ENCODE measurements around the gene LY6G5B.

LY6G5B gene

DNA sequence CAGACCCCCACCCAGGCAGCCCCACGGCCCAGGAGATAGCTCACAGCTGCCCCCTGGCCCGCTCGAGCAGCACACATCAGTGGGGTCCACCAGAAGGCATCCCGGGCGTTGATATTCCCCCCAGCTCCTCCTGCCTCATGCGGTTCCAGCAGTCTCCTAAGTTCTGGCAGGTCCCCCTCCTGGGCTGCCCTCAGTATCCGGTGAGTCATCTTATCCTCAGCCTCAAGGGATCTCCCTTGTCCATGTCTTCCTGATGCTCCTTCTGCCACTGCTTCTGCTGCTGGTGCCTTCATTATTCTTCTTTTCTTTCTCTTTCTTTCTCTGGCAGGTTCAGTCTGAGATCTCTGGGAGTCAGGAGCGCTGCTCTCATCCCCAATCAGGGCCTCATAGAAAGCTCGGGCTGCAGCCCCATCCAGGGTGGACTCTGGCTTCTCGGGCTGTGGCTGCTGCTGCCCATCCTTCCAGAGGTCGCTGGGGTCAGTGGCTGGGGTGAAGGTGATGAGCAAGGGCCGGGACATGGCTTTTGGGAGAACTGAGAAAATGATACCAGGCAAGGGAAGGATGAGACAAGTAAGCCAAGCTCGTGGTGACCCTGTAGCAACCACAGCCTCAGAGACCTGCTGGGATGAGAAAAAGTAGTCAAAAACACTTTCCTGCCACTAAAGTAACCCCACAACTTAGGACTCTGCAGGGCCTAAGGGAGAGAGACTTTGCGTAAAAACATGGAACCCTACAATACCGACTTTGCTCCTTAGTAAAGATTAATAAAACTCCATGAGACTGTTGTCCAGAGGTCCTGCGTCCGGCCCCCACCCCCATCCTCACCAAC lies 5.6 kb upstream of the LY6G5B start:
- no peak for DNase-seq

DNA sequence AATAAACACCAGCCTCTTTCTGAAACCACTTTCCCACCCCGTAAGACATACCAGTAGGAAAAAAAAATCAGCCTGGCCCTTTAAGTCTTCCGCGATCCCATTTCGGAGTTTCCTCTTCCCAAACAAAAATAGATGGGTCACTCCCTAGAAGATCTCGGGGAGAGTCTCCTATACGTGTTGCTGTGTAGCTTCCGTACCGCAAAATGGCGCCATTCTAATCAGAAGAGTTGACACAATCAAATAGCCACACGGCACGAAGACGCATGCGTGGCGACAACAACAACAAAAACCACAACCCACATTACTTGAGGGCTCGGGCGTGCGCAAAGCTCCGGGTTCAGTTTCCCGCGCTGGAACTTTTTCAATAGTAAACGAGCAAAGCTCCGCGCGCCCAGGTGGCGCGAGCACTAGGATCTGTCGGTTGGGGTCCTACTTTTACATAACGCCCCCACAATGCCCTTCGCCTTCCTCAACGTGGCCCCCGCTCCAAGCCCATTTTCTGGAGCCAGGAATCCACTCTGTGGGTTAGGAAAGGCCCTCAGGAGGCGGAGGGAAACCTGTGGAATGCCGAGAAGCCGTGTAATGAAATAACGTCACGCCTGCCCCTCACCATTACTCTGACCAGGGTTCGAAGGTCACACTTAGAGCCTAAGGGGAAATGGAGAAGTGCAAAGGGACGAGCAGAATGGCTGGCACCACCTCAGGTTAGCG lies 4.8 kb upstream of the LY6G5B start, which contains the start of gene GPANK1:
GPANK1 (minus strand) TSS at position 208 of the 711 bp plus-strand sequence. CDS start 519 bp downstream, outside the sequence.
- DNase-seq, result peak; percentile 89

DNA sequence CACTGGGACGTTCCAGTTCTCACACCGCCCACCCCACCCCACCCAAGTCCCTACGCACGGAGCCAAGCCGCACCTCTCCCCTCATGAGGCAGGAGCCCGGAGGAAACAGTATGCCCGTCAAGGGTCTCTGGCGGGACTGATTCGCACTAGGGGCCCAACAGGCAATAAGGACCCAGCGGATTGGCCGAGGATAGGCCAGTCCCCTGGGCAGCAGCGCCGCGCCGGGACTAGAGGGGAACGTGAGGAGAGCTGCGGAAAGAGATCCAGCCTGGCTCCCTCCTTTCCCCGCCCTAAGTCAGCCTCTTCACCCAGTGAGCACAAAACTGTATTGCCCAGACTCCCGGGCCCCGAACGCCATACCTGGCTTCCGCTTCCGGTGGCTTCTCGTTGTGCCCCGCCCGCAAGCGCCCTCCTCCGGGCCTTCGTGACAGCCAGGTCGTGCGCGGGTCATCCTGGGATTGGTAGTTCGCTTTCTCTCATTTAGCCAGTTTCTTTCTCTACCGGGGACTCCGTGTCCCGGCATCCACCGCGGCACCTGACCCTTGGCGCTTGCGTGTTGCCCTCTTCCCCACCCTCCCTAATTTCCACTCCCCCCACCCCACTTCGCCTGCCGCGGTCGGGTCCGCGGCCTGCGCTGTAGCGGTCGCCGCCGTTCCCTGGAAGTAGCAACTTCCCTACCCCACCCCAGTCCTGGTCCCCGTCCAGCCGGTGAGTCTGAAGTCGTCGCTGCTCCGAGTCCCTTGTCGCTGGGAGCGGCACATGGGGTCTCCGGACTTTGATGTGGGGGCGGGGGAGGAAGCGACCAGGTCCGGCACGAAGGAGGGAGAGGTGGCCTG lies 4.1 kb upstream of the LY6G5B start, which contains the start of gene CSNK2B:
CSNK2B (plus strand) TSS at position 580 of the 836 bp plus-strand sequence. CDS start 752 bp downstream, outside the sequence.
- peak; percentile 98 for DNase-seq

DNA sequence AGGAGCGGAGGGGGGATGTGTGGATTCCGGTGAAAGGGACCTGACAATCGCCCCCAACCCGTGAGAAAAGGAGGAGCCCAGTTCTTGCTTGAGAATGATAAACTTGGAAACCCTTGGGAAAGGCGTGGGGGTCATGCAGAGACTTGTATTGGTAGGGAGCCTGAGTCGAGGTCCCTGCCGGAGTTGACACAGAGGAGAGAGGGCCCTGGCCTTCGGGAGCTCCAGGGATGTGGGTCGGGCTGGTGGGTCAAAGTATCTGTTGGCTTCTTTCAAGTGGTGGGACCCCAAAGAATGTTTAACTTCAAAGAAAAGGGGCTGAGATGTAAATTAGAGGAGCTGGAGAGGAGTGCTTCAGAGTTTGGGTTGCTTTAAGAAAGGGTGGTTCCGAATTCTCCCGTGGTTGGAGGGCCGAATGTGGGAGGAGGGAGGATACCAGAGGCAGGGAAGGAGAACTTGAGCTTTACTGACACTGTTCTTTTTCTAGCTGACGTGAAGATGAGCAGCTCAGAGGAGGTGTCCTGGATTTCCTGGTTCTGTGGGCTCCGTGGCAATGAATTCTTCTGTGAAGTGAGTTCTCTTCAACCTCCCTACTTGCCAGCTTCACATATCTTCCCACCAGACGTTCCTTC lies 3.3 kb upstream of the LY6G5B start:
- no peak for DNase-seq

DNA sequence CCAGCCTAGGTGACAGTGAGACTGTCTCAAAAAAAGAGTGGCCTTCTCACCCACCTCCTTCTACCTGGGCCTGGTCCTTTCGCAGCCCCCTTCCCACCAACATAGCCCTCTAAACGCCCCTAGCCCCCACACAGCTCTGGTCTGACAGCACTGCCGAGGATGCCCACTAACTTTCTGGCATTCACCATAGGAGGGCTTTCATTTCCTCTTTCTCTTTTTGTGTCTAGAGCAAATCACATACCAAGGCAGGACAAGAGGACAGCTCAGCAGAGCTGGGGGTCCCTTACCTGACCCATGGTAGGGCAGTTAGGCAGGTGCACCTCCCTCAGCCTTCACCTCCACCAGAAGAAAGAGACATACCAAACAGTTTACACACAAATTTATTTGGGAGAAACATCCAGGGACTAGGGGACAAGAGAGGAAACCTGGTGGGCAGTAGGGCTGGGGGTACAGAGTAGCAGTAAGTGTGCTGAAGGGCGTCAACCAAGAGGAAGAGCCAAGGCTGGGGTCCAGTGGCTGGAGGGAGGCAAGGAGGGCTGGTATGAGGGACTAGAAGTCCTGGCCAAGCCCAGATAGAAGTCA lies 6.6 kb downstream of the LY6G5B start:
- DNase-seq, result no peak

DNA sequence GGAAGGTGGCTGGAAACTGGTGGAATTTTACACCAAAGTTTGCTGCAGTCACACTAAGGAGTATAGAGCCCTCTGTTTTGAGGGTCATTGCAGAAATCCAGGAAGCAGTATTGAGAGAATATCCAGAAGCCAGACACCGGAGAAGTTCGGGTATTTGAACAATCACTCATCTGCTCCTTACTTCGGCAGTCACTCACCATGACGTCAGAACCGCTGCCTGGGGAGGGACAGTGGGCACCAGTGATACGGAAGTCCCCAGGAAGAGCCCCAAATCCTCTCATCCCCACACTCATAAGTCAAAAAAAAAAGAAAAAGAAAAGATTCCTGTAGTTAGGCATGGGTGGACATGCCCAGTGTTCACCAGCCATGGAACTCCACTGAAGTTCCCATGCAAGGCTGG lies 7.1 kb downstream of the LY6G5B start:
- no peak for DNase-seq

DNA sequence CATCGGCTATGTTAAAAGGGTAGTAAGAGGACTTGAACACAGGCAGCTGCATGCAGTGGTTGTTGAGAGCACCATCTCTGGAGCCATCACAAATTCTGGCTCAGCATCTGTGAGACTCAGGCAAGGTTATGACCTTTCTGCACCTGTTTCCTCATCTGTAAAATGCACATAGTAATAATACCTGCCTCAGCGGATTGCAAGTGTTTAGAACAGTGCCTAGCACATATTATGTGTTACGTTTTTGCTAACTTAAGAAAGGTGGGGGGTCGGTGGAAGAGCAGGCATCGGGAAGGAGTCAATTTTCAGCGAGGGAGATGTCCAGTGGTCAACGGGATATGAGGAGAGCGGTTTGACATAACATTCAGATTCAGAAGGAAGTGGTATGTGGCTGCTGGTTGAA lies 8.2 kb downstream of the LY6G5B start:
- DNase-seq, result no peak

DNA sequence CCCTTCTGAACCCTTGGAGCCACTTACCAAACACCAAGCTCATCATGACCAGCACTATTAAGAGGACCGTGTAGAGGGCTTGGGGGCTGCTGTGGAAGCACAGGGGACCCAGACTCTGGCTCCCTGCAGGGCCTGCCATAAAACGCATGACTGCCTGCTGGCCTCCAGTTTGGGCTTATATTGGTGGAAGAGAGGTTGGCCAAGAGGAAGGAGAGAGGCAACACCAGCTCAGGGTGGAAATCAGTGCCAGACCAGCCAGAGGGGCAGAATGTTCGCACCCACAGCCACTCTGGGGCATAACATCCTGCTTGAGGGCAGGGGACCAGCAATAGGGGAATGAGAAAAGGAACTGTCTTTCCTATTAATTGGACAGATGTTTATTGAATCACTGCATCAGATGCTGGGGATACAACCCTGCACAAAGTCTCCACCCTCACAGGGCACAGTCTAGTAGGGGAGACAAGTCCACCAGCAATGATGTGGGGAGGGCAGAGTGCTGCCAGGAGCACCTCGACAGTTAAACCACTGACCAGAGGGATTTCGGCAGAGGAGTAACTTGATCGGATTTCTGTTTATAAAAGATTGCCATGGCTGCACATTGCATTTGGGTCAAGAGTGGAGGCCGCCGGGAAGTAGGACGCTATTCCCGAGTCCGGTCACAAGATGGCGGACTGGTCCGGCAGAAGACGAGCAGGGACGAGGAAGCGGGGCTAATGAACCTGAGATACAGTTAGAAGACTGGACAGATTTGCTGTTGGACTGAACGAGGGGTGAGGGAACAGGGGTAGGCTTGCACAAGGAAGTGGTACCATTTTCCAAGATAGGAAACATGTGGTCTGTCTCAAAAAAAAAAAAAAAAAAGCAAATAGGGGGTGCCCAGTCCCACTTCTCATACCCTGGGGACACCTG lies 10.7 kb downstream of the LY6G5B start, which contains the start of gene LY6G5C:
LY6G5C (minus strand) TSS at position 842 of the 909 bp plus-strand sequence; CDS start at position 148, 694 bp downstream.
- peak; percentile 83 for DNase-seq

DNA sequence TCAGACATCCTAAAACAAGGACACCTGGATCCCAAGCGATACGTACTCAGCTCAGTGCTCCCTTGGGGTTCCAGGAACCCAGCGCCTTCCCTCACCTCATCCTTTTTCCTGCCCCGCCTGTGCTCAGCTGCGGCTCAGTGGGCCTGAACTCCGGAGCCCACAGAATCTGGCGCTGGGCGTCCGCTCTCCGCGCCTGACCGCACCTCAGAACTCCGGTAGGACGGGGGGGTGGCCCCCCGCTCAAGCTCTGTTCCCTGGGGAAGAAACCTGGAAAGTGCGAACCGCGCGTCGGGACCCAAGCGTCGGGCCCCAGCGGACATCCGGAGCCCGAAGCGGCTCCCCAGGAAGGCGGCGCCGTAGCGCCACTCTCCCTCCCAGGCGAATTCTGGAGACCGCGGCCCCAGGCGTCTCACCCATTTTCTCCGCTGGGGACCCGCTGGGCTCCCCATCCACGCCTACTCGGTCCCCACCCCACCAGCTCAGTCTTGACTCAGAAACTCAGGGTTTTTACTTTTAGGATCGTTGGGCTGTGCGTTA lies 11.4 kb downstream of the LY6G5B start:
- peak; percentile 48 for DNase-seq

DNA sequence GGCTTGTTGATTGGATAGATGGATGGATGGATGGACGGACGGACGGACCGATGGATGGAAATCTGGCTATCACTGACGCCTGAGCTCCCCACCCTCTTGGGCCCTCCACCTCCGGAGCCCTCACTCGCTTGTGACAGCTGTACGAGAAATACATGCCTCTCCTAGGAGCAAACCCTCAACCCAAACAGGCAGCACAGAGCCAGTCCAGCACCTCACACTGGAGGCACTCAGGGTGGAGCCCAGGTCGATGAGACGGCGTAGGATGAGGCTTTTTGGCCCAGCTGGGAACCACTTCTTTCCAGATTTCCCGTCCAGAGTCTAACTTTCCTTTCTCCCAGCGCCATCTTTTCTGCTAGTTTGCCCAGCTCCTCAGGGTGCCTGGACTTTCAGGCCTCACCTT lies 13.8 kb downstream of the LY6G5B start:
- peak; percentile 44 for DNase-seq

DNA sequence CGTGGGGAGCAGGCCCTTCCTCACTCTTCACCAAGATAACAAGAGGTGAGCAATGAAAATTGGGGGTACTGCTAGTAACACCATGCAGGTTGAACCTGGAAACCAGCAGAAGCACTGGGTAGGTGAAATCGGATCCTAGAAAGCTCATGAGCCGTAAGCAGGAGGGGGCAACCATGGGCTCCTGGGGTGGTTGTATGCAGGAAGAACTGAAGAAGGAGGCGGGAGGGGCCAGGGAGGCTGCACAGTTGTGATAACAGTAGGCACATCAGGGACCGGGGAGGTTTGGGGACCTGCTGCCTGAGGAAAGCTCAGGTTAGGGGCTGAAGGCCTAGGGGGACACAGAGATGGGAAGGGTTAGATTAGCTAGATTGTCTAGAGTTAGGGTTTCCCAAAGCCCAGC lies 16.7 kb downstream of the LY6G5B start:
- no peak for DNase-seq

DNA sequence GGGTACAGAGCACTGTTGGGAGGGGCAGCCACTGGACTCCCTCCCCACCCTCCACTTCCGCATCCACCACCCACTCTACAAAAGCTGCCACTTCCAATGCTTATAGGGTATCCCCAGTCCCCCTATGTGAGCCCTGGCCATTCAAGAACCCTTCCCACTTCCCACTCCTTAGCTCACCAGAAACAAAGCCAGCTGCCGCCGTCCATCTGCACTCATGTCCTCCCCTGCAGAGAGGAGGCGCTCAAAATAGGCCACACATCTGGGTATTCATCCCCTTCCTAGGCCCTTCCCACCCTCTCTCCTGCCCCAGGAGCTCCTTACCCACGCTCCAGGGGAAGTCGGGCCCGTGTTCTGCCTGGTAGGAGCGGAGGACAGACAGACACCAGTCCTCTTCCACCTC lies 17.5 kb downstream of the LY6G5B start:
- DNase-seq, result no peak

DNA sequence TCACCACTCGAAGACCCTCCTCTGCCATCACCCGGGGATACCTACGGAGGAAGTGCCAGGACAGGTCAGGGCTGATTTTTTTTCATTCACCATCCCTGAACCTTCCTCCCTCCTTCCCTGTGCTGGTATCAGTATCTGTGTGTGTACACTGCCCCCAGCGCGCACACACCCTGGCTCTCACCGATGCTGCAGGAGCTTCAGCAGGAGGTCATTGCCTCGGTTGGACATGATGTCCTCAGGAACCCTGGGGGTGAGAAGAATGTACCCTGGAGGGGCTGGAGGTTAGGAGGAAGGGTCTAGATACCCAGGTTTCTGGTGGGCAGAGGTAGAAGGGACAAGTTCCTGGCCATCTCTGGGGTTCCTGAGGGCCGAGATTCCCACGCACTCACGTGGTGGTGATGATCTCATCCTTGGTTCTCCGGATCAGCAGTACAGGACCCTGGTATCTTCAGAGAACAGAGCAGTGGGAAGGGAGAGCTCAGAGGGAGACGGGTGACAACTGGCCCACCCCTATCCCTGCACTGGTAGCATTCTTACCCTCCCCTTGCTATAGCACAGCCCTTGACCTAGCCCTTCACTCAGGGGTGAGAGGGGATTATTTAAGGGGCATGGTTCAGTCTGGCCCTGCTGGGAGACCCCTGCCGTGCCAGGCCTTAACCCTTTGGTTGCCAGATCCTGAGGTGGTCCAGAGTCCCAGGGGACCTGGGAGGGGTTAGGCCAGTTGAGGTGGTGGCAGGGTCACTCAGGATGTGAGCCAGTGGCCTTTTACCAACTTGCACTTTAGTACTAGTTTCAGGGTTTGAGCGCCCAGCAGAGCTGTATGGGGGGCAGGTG lies 18.3 kb downstream of the LY6G5B start:
- no peak for DNase-seq

DNA sequence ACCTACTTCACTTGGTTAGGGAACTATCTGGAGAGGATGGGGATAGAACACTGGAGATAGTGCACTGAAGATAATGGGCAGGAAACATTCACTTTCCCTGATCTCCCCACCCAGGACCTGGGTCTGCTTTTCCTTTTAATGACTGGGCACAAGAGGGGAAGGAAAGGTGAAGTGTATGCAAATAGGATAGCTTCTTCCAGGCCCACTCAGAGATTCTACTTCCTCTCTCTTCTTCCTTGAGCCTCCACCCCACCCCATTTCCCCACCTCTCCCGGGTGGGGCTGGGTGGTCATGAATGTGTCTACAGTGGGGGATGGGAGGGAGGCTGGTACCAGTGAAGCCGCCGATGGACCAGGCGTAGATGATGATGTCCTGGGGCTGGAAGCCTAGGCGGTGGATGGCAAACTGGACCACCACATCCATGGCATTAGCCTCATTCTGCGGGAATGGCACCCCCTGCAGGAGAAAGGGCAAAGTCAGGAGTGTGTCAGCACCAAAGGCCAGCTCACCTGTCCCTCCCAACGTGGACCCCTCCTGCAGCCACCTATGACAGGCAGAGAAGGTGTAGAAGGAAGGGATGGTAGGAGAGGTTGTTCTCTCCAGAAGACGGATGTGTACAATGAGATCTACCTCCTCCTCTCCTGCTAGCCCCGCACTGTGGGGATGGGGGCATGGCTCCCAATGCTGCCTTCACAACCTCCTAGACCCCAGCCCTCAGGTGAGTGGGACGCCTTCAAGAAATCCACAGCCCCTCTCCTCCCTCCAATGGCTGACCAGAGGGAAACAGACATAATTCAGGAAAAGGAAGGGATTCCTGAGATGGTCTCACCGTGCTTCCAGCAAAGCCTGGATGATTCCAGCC lies 19.7 kb downstream of the LY6G5B start:
- no peak for DNase-seq

DNA sequence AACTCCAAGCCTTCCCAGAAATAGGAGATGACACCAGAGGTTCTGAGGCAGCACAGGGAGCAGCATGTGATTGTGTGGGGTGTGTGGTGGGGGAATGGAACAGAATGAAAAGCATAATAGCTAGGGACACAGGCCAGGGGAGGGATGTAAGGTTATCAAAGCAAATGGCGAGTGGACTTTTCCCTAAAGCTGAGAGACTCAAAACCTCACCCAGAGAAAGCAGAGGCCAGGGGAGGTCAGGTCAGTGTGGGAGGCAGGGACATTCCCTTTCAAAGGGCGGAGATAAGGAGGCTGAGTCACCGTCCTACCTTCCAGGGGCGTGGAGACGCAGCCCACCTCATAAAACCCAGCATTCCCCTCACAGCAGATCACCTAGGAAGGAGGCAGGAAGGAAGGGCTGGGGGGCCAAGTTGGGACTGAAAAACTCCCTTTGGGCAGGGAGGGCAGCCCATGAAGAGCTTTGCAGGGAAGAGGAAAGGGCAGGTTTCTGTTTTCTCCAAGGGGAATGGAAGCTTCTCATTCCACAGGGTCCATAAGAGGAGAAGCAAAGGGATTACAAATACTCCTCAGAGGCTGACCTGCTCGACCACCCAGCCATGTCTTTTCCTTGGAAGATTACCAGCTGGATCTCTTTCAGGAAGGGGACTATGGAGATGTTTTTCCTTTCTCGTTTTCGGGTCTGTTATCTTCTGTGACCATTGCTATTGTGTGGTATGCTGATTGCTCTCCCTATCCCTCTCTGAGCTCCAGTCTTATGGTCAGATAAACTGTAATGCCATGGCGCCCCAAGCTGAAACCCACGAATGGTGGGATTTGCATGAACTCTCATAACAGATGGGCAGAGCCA lies 20.7 kb downstream of the LY6G5B start:
- no peak for DNase-seq

DNA sequence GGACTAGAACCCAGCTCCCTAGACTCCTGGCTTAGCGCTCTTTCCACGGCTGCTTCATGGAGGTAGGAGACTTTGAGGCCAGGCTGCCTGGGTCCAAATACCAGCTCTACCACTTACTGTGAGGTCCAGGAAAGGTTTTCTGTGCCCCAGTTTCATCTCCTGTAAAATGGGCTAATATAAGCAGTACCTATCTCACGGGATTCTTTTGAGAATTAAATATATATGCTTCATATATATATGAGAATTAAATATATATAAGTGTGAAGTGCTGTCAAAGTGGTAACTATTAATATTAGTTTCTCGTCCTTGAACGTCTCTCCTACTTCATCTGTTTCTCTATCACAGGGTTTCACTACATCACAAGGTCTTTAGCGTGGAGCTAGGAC lies 21.3 kb downstream of the LY6G5B start:
- no peak for DNase-seq

DNA sequence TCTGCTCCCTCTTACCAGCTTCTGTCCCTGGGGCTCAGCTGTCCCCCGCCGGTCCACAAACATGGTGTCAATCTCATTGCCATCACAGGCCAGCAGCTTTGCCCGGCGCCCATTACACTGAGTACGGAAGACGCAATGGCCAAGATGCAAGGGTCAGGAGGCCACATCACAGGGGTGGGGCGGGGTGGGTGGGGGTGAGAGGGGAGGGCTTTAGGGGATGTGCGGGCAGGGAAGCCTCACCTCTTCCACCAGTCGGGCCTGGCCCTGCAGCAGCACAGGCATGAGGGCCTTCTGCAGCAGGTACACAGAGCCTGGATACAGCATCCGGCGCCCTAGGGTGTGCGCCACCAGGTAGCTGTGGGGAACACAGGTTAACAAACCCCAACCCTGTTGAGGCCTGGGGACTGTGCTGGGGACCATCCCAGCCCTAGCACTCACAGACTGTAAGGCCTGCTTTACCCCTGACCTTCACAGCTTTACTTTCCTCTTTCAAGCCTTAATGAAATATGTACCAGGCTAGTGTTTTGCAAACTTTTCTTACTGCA lies 21.9 kb downstream of the LY6G5B start:
- no peak for DNase-seq

DNA sequence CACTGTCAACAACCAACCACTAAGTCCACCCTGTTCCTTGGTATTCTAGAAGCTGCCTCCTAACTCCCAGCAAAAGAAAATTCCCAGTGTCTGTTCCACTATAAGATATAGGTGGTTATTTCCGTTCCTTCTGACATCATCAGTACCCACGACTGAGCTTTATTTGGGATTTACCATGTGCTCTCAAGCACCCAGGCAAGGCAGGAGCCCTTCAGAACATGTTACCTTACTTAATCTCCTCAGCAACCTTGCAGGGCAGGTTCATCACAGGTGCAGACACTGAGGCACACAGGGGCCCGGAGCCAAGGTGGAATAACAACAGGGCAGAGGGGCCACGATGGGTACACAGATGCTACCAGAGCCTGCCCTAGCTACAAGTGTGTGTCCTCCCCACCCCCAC lies 22.6 kb downstream of the LY6G5B start:
- no peak for DNase-seq
